H9 (cell line): ENCODE results near the gene P3R3URF. TPM values are rescaled to one million over a fixed set of nuclear protein-coding genes. Genes with fewer than 3 reads are reported as not detected.

Source experiments
- DNase-seq: peaks from one replicate; pipeline ENCODE4 v3.0.0-alpha.2; 2017
- H2AFZ ChIP-seq: one replicate; pipeline ENCODE4 v1.6.1; 2013; ENCODE audit warnings: mild to moderate bottlenecking, low read length, control low read depth, moderate library complexity
- H2AK5ac ChIP-seq: 2 replicates; pipeline ENCODE4 v1.6.1; 2013; ENCODE audit warnings: low read length, control low read depth, mixed read lengths; ENCODE audit not compliant: insufficient read length
- H2BK120ac ChIP-seq: one replicate; pipeline ENCODE4 v1.6.1; 2013; ENCODE audit warnings: low read depth, mild to moderate bottlenecking, low read length, control low read depth, inconsistent platforms; ENCODE audit not compliant: poor library complexity, severe bottlenecking
- H2BK12ac ChIP-seq: 2 replicates; pipeline ENCODE4 v1.6.1; 2013; ENCODE audit warnings: low read length, control low read depth, mixed read lengths, low read depth; ENCODE audit not compliant: insufficient read length
- H2BK15ac ChIP-seq: 2 replicates; pipeline ENCODE4 v1.6.1; 2013; ENCODE audit warnings: low read depth, low read length, control low read depth
- H2BK20ac ChIP-seq: one replicate; pipeline ENCODE4 v1.6.1; 2013; ENCODE audit warnings: low read depth, mild to moderate bottlenecking, low read length, control low read depth, inconsistent platforms; ENCODE audit not compliant: poor library complexity, severe bottlenecking
- H2BK5ac ChIP-seq: 2 replicates; pipeline ENCODE4 v1.6.1; 2013; ENCODE audit warnings: low read length, control low read depth, mixed read lengths; ENCODE audit not compliant: insufficient read length
- H3K14ac ChIP-seq: 2 replicates; pipeline ENCODE4 v1.6.1; 2013; ENCODE audit warnings: low read length, control low read depth; ENCODE audit not compliant: insufficient read depth
- H3K18ac ChIP-seq: 2 replicates; pipeline ENCODE4 v1.6.1; 2013; ENCODE audit warnings: low read depth, mild to moderate bottlenecking, mixed read lengths, low read length, control low read depth; ENCODE audit not compliant: insufficient read length
- H3K23ac ChIP-seq: 2 replicates; pipeline ENCODE4 v1.6.1; 2013; ENCODE audit warnings: low read length, control low read depth, mixed read lengths, low read depth; ENCODE audit not compliant: insufficient read length
- H3K23me2 ChIP-seq: 2 replicates; pipeline ENCODE4 v1.6.1; 2013; ENCODE audit warnings: low read depth, mild to moderate bottlenecking, mixed read lengths, low read length, control low read depth; ENCODE audit not compliant: insufficient read length, poor library complexity, severe bottlenecking
- H3K27ac ChIP-seq: 2 replicates; pipeline ENCODE4 v1.5.1; 2013; ENCODE audit warnings: low read length, control low read depth, mixed read lengths, low read depth; ENCODE audit not compliant: insufficient read length
- H3K27me3 ChIP-seq: 2 replicates; pipeline ENCODE4 v1.6.1; 2013; ENCODE audit warnings: low read length, control low read depth, inconsistent platforms; ENCODE audit not compliant: insufficient read depth
- H3K4ac ChIP-seq: 2 replicates; pipeline ENCODE4 v1.6.1; 2013; ENCODE audit warnings: low read depth, mild to moderate bottlenecking, control low read depth, inconsistent platforms, low read length, moderate library complexity
- H3K4me1 ChIP-seq: 2 replicates; pipeline ENCODE4 v1.6.1; 2013; ENCODE audit warnings: low read length, control low read depth, inconsistent platforms; ENCODE audit not compliant: insufficient read depth
- H3K4me2 ChIP-seq: 2 replicates; pipeline ENCODE4 v1.6.1; 2013; ENCODE audit warnings: low read length, control low read depth, mixed read lengths; ENCODE audit not compliant: insufficient read length, insufficient read depth
- H3K56ac ChIP-seq: 2 replicates; pipeline ENCODE4 v1.6.1; 2013; ENCODE audit warnings: low read depth, mild to moderate bottlenecking, mixed read lengths, low read length, control low read depth; ENCODE audit not compliant: insufficient read length
- H3K79me1 ChIP-seq: 2 replicates; pipeline ENCODE4 v1.6.1; 2013; ENCODE audit warnings: low read depth, mild to moderate bottlenecking, moderate library complexity, low read length, control low read depth, inconsistent platforms; ENCODE audit not compliant: insufficient read depth, poor library complexity, severe bottlenecking
- H3K79me2 ChIP-seq: 2 replicates; pipeline ENCODE4 v1.6.1; 2013; ENCODE audit warnings: low read length, control low read depth, inconsistent platforms; ENCODE audit not compliant: insufficient read depth
- H3K9ac ChIP-seq: 2 replicates; pipeline ENCODE4 v1.6.1; 2013; ENCODE audit warnings: low read length, control low read depth, mixed read lengths; ENCODE audit not compliant: insufficient read length; ENCODE audit errors: extremely low read depth
- H3K9me3 ChIP-seq: one replicate; pipeline ENCODE4 v1.6.1; 2013; ENCODE audit warnings: low read depth, low read length, inconsistent platforms; ENCODE audit not compliant: control insufficient read depth
- H3T11ph ChIP-seq: one replicate; pipeline ENCODE4 v1.6.1; 2013; ENCODE audit warnings: mild to moderate bottlenecking, low read length, control low read depth, inconsistent platforms
- H4K20me1 ChIP-seq: one replicate; pipeline ENCODE4 v1.6.1; 2013; ENCODE audit not compliant: control insufficient read depth, insufficient read length, insufficient read depth
- H4K5ac ChIP-seq: 2 replicates; pipeline ENCODE4 v1.6.1; 2013; ENCODE audit warnings: low read depth, mild to moderate bottlenecking, mixed read lengths, low read length, control low read depth; ENCODE audit not compliant: insufficient read length
- H4K8ac ChIP-seq: replicated peaks from 2 replicates; pipeline ENCODE4 v1.6.1; 2013; ENCODE audit warnings: low read length, control low read depth, mixed read lengths, low read depth; ENCODE audit not compliant: insufficient read length
- H4K91ac ChIP-seq: 2 replicates; pipeline ENCODE4 v1.6.1; 2013; ENCODE audit warnings: low read depth, mild to moderate bottlenecking, moderate library complexity, mixed read lengths, low read length, control low read depth; ENCODE audit not compliant: insufficient read length
- H3K27ac Mint-ChIP-seq, 3 experiments: 2 replicates in 2 of 3; 3 replicates in 1 of 3; pipeline ENCODE4 v1.8.0; 2020 to 2021; ENCODE audit warnings: mixed read lengths in 3 of 3, mild to moderate bottlenecking in 1 of 3, moderate library complexity in 1 of 3
- H3K27me3 Mint-ChIP-seq: 2 replicates; pipeline ENCODE4 v1.8.0; 2021; ENCODE audit warnings: low read depth, mild to moderate bottlenecking, moderate library complexity, mixed read lengths
- H3K36me3 Mint-ChIP-seq, 3 experiments: 2 replicates in 2 of 3; 3 replicates in 1 of 3; pipeline ENCODE4 v1.8.0; 2020 to 2021; ENCODE audit warnings: low read depth in 3 of 3, mixed read lengths in 3 of 3; ENCODE audit not compliant: insufficient read depth in 1 of 3
- H3K4me1 Mint-ChIP-seq, 2 experiments: 2 replicates each; pipeline ENCODE4 v1.8.0; 2020; ENCODE audit warnings: mixed read lengths in 2 of 2
- H3K4me3 Mint-ChIP-seq, 2 experiments: 2 replicates in 1 of 2; 3 replicates in 1 of 2; pipeline ENCODE4 v1.8.0; 2020 to 2021; ENCODE audit warnings: mild to moderate bottlenecking in 2 of 2, mixed read lengths in 2 of 2, moderate library complexity in 1 of 2
- H3K9me3 Mint-ChIP-seq, 2 experiments: 2 replicates in 1 of 2; 3 replicates in 1 of 2; pipeline ENCODE4 v1.8.0; 2020; ENCODE audit warnings: mild to moderate bottlenecking in 2 of 2, mixed read lengths in 2 of 2, moderate library complexity in 1 of 2
- CTCF ChIP-seq: fragments of 200-600 bp; sonication (generic); conservative IDR thresholded peaks from 3 replicates; pipeline ENCODE4 v1.8.0; 2021; ENCODE audit warnings: antibody characterized with exemption, mild to moderate bottlenecking
- WGBS: extraction: QIAGEN DNeasy Blood & Tissue Kit; methylation state at CpG from one replicate; pipeline ENCODE4 v1.1.7; 2013; ENCODE audit warnings: missing lambda C conversion rate, low lambda C conversion rate, mixed read lengths; ENCODE audit not compliant: insufficient read length; ENCODE audit errors: extremely low coverage; 5-methylcytosine and 5-hydroxymethylcytosine counted together
- total RNA-seq: library from RNA; stranded (reverse); gene quantifications from 2 replicates; pipeline ENCODE4 v1.2.1, GENCODE V29; 2021

P3R3URF gene
- total RNA-seq, 1 experiment from 2014 or later = not detected

- no peak for TF ChIP-seq CTCF
- Histone ChIP-seq H3K23me2 (peaks cover 15% of the 10 kb centered on the region), H2BK5ac (no peak overlapping the region), H3K27ac (no peak overlapping the region), H3K79me1 (no peaks in the 10 kb centered on the region), H3K56ac (no peak overlapping the region), H2BK120ac (no peak overlapping the region), H3K18ac (no peak overlapping the region), H2AK5ac (no peak overlapping the region), H3K9ac (no peak overlapping the region), H4K8ac (no peak overlapping the region), H3K4me1 (peaks cover 4% of the 10 kb centered on the region; the same call in 1 of the 2 replicates), H3K23ac (no peak overlapping the region), H2AFZ (no peak overlapping the region), H3K4ac (no peak overlapping the region), H3K79me2 (no peaks in the 10 kb centered on the region; the same call in 1 of the 2 replicates), H2BK15ac (no peak overlapping the region), H3K9me3 (no peaks in the 10 kb centered on the region), H4K20me1 (no peaks in the 10 kb centered on the region), H4K5ac (no peak overlapping the region), H3T11ph (no peak overlapping the region), H3K14ac (no peak overlapping the region), H2BK12ac (no peak overlapping the region), H4K91ac (no peak overlapping the region), H3K27me3 (no peaks in the 10 kb centered on the region), H2BK20ac (no peak overlapping the region), H3K4me2 (peak overlapping the region; percentile 95)
- Mint-ChIP-seq H3K27ac (no peak overlapping the region), H3K4me3 (peak overlapping the region; percentile 75 to 90), H3K36me3 (no peaks in the 10 kb centered on the region; a peak in 1 of 7 replicates), H3K9me3 (peaks cover 0 to 3% of the 10 kb centered on the region in 2 experiments; a peak in 1 of 5 replicates), H3K27me3 (peaks cover 11% of the 10 kb centered on the region), H3K4me1 (peaks cover 26 to 31% of the 10 kb centered on the region in 2 experiments)
- no CpG with 5 or more reads among the region's 5 CpGs for WGBS
- DNase-seq = no peak
Measured at GRCh38 chr1:46130606-46131005, 45.7 kb downstream of the P3R3URF start.
